ENCODE results near the gene XRCC4. TPM values are rescaled to one million over a fixed set of nuclear protein-coding genes. Genes with fewer than 3 reads are reported as not detected.

The XRCC4 gene
- total and polyA plus RNA-seq, 2 of the 8 experiments (the other 6 are each of a cell fraction or from before 2014, with no cell fraction given): 3.0 to 8.3 TPM

DNA sequence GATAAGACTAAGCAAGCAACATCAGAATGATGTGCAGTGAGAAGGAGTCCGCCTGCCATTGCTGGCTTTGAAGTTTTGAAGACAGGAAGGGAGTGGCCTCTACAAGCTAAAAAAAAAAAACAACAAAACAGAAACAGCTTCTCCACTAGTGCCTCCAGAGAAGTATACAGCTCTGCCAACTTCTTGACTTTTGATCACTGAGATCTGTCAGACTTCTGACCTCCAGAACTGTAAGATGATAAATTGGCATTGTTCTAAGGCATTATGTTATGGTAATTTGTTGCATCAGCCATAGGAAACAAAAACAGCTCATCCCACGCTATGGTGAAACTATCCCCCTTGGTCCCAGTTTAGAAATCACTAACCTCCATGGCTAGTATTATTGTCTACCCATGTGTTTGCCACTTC lies 263.2 kb downstream of the XRCC4 start (continued):
- TF ChIP-seq, protein P1, sequence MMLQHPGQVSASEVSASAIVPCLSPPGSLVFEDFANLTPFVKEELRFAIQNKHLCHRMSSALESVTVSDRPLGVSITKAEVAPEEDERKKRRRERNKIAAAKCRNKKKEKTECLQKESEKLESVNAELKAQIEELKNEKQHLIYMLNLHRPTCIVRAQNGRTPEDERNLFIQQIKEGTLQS (IDR thresholded peaks at IDR 0.05; ENCODE audit: insufficient read depth, low read depth, low read length): no peak
- TF ChIP-seq SIN3A (conservative IDR thresholded peaks at IDR 0.05 in 1 of 2, IDR thresholded peaks at IDR 0.05 in 1 of 2; ENCODE audit: low read depth in 1 of 2, low read length in 2 of 2) (no peak), RAD21 (IDR thresholded peaks at IDR 0.05 in 1 of 2, conservative IDR thresholded peaks at IDR 0.05 in 1 of 2; ENCODE audit: low read depth in 2 of 2, low read length in 2 of 2) (no peak), CREB1 (IDR thresholded peaks at IDR 0.05) (no peak), SIRT6 (IDR thresholded peaks at IDR 0.05; ENCODE audit: low read length) (no peak), HDAC2 (IDR thresholded peaks at IDR 0.05; ENCODE audit: borderline replicate concordance in 1 of 2, low read depth in 2 of 2, low read length in 2 of 2) (no peak)
